Cerebellar cortex (tissue), 1 donor: ENCODE data around the gene NKD2.
"Not testable (repeated sequence)": the region's sequence is repeated elsewhere in the genome, so short reads cannot be mapped to it uniquely, and the experiment has no call there.

ENCODE experiments used
- DNase-seq: peaks from one replicate; pipeline ENCODE4 v3.0.0-alpha.2; 2015; ENCODE audit warnings: low spot score

NKD2 gene, protein sequence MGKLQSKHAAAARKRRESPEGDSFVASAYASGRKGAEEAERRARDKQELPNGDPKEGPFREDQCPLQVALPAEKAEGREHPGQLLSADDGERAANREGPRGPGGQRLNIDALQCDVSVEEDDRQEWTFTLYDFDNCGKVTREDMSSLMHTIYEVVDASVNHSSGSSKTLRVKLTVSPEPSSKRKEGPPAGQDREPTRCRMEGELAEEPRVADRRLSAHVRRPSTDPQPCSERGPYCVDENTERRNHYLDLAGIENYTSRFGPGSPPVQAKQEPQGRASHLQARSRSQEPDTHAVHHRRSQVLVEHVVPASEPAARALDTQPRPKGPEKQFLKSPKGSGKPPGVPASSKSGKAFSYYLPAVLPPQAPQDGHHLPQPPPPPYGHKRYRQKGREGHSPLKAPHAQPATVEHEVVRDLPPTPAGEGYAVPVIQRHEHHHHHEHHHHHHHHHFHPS

DNA sequence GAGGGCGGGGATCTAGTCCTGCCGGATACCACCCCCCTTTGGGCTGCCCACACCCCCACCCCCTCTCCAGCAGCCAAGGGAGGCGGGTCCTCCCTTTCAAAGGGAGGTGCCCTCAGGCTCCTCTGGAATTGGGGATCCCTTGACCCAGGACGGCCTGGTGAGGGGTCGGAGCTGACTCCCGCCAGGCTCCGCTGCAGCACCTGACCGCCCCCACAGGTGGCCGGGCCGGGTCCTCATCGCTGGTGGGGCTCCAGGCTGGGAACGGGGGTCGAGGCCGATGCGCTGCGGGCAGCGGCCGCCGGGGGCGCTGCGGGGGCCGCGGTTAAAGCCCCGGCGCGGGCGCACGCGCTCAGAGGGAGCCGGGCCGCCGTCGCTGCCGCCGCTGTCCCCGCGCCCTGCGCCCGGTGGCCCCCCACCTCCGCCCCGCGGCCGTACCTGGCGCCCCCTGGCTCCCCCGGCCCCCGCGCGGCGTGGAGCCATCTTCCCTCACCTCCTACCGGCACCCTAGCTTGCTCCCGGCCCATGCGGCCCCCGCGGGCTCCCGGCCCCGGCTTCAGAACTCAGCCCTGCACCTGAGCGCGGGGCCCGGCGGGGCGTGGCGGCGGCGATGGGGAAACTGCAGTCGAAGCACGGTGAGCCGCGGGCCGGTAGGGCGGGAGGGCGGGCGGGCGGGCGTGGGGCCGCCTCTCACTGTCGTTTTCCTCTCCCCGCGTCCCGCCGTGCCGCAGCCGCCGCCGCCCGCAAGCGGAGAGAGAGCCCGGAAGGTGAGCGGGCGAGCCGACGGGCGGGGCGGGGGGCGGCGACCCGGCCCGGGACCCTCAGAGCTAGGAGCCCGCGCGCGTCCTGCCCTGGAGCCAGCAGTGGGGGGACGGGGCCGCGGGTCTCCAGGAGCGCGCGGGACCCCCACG is at the start of gene NKD2:
TSS of gene NKD2 (plus strand) at position 352 of the 908 bp plus-strand sequence. CDS start at position 608, 256 bp downstream.
- DNase-seq = no peak

DNA sequence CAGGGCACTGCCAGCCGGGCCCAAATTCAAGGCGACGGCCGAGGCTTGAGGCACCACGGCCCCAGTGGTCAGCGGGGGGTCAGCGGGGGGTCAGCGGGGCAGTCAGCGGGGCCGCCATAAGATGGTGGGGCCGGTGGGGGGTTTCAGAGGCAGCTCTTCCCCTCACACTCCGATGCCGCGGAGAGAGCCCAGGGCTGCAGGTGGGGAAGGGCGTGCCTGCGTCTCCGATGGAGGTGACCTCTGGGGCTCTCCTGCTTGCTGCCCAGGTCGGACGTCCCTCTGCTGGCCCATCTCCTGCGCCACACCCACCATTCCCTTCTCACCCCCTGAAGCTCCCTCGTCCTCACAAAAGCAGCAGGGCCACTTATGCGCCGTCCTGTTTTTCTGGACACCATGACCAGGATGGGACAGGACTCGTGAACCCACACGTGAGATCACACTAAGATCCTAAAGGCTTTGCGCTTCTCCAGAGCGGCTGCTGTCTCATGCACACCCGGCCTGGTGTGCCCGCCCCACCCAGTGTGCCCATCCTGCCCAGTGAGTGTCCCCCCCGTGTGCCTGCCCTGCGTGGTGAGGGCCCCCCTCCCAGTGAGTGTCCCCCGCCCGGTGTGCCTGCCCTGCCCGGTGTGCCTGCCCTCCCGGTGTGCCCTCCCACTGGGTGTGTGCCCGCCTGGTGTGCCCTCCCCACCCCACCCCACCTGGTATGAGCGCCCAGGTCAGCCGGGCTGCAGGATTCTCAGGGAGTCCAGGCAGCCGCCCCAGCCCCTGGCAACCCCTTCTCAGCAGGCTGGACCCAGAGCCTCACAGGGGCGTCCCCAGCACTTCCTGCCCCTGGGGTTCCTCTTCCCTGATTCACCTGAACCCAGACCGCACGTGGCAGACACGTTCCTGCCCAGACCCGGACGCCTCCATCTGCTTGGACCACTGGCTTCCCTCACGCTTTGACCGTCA is 48.7 kb upstream of the NKD2 start:
- DNase-seq = no peak

DNA sequence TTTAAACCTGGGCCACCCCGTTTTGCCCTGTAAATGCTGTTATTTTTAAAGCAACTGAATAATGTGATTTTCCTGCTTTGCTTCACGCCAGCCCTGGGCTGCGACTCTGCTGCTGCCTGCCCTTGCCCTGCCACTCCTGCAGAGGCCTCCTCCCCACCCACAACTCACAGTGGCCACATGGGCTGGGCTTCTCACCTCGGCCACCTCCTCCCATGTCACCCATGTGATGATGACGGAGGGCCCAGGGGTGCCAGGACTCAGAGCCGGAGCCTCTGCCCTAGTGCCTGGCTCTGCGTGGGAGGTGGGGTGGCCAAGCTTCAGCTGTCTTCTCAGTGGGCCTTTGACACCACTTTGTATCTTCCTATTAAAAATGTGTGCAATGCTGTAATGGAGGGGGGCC is 48.1 kb upstream of the NKD2 start:
- no peak for DNase-seq

DNA sequence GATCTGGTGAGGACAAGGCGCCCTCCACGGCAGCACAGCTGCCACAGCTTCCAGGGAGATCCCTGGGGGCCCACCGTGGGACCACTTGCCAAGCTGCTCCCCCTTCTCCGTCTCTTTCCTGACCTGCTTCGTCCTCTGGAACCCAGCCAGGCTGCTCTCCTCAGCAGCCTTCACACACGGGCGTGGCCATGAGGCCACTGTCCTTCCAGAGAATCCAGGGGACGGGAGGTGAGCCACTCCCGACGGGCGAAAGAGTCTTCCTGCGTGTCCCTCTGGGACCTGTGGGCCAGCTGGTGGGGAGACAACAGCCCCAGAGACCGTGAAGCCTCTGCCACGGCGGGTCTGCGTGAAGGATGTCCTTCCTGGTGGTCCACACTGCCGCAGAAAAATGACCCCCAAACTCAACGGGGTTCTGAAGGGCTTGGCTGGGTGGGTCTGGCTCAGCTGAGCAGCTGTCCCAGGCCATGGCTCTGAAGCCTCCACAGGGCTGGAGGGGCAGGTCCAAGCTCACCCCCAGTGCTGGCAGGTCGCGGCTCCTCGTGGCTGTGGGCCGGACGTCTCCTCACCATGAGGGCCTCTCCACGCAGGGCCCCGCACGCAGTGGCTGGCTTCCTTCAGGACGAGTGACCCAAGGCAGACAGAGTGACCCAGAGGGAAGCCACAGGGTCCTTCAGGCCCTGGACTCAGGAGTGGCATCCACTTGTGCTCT is 47.4 kb upstream of the NKD2 start:
- no peak for DNase-seq

DNA sequence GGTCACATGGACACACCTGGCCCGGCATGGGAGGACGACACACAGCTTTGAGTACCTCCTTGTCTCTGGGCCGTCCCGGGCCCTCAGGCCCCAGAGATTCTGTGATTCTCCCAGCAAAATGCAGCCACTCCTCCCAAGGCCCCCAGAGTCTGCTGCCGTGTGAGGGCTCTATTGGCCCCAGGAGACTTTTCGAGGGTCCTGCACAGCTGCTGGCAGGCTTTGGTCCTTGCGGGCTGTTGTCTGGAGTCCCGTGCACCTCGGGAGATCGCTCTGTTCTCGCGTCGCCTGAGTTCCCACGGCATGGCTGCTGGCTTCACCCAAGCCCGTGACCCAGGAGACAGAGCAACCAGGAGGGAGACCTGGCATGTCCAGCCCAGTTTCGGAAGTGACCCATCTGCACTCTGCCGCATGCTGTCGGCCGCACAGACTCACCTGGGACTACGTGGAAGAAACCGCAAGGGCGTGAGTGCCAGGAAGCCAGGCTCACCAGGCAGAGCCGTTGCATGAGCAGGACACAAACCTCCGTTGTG is 46.8 kb upstream of the NKD2 start:
- no peak for DNase-seq

DNA sequence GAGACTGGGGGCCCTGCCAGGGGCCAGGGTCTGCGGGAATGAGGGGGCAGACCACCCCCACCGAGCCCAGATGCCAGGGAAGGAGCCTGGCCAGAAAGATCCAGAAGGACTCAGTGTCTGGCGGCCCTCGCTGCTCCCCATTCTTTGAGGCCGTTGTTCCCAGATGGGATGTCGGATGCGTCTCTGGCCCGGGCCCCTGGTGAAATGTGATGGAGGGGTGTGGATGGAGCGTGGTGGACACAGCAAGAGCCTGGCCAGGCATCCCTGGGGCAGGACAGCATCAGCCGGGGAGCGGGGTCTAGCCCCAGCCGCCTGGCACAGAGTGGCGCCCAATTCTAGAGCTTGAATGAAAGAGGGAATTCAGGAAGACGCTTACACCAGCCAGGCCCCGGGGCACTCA is 46.2 kb upstream of the NKD2 start:
- DNase-seq = no peak

DNA sequence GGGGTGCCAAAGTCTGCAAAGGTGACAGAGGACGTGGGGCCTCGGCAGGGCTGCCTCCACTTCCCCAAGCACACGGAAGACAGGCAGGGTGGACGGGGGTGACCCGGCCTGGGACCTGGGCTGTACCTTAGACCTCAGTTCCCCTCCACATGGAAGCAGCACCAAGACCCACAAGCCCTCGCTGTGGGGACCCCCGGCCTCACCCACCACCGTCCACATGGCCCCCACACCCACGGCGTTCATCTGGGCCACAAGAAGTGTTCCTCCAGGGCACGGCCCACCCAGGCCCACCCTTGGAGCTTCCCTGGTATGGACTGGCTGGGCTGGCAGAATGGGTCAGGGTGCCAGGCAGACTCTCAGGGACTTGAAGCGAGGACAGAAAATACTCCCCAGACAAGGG is 45.8 kb upstream of the NKD2 start:
- no peak for DNase-seq

DNA sequence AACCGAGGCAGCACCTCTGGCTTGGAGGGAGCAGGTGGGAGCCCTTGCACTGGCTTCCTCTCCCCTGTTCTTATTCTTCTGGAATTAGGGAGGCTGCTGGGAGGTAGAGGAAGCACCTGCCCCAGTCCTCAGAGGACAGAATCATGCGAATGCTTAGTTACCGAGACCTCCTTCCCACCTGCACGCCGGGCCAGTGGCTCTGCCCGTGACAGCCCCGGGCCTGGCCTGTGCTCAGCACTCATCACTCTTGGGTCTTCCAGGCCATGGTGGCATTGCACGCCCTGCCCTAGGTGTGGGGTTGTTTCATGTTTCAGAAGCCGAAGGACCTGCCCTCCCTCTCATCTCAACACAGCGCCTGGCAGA is 45.3 kb upstream of the NKD2 start:
- DNase-seq = no peak

DNA sequence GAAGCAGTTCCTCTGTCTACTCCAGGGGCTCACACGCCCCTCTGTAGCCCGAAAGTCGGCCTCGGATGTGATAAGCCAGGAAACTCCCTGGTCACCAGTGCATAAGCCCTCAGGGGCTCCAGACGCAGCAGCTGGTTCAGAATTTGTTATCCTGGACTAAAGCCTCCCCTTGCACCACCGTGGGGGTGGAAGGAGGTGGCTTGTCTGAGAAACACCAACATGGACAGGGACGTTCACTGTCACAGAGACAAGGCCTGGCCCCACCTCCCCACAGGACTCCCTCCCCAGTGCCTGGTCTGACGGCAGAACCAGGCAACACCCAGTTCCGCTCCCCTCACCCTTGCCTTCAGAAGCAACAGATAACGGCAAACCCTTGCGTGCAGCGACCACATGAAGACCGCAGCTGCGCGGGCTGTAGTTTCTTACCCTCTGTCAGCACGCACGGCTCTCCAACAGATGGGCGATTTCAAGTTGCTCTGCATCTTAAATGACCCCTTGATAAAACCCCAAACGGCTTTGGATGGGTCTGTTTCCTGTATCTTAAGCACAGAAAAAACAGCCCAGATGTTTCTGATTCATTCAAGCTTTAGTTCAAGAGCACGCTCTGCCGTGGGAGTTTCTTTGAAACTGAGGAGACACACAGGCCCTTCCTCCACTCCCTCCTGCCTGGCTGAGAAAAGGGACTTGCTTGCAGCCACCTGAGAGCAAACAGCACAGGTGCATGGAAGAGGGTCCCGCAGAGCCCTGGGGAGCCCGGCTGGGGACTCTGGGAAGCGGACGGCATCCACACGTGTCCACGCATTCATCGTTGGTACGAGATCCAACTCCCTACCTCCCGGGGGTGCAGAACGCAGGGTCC is 44.7 kb upstream of the NKD2 start:
- no peak for DNase-seq

DNA sequence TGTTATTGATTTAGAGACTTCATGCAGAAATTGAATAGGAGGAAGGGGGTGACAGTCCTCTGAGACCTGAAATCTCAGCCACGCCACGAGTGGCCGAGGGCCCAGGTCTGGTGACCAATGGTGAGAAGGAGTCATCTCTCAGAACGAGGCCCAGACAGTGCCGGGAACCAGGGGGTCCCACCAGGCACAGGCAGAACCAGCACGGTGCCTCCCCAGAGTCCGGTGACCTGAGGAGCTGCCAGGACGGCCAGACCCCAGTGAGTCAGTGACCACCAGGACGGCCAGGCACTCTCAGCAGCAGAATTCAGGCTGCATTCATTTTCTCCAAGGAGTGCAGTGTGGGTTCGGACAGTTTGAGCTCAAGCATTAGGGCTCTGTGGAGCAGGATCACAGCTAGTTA is 43.8 kb upstream of the NKD2 start:
- no peak for DNase-seq

DNA sequence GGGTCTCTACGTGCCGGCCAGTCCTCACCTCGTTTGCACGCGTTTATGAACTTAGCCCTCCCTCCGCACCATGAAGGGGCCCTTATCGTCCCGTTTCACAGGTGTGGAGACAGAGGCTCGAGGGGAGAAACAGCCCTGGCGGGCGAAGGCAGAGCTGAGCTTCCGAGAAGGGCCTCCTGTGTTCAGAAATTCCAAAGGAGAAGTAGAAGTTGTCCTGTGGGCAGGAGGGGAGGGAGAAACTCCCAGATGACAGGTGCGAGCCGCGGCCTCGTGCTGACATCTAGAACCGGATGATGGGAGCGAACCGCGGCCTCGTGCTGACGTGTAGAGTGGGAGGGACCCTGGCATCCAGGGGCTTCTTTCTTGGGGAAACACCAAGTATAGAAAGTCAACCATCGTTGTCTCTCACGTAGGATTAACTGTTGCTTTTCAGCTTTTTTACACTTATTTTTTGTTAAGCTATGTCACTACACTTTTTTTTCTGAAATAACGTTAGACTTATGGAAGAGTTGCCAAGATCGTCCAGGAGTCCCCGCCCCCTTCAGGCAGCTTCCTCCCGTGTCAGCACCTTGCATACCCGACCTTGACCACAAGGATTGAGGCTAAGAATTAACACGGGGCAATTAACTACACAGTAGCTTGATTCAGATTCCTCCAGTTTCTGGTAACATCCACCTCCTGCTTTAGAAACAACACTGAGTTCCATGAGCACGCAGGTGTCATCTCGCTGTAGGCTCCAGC is 42.8 kb upstream of the NKD2 start:
- DNase-seq = no peak

DNA sequence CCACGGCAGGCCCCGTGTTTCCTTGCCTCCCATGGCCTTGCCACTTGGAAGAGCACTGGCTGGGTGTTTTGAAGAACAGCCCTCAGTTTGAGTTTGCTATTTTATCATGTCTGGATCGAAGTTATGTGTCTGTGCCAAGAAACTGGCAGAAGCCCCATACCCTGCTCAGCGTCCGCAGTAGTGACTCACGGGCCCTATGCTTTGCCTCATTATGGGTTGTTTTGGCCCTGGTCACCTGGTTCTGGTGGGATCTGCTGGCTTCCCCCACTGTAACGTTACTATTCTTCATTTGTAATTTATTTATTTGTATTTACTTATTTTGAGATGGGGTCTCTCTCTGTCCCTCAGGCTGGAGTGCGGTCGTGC is 42.3 kb upstream of the NKD2 start:
- no peak for DNase-seq

DNA sequence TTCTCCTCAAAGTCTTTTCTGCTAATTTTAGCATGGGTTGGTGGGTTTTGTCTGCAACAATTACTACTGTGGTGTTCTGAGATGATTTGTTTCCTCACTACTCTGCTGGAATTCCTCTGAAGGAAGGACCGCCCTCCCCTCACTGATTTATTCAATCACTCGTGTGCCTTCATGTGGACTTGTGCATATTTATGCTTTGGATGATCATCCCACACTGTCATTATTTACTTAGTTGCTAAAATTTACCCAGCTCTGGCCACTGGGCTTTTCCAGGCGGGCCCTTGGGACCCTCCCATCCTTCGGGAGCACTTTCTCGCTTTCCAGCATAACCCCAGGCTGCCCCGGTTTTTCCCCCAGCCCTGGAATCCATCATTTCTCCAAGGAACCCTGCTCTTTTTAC is 41.7 kb upstream of the NKD2 start:
- no peak for DNase-seq

DNA sequence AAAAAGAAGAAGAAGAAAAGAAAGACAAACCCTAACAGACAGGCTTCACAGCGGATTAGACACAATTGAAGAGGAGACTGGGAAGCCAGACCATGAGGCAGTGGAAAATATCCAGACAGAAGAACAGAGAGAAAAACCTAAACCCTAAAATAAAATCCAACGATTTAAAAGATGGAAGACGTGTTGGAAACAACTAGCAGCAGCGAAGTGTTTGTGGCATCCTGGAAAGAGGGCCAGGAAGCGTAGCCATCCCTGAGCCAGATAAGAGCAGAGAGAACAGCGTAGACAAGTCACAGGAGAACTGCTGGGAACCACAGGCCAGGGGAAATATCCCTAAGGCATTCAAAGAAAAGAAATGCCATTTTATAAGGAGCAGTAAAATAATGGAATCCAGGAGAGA is 39.7 kb upstream of the NKD2 start:
- no peak for DNase-seq

DNA sequence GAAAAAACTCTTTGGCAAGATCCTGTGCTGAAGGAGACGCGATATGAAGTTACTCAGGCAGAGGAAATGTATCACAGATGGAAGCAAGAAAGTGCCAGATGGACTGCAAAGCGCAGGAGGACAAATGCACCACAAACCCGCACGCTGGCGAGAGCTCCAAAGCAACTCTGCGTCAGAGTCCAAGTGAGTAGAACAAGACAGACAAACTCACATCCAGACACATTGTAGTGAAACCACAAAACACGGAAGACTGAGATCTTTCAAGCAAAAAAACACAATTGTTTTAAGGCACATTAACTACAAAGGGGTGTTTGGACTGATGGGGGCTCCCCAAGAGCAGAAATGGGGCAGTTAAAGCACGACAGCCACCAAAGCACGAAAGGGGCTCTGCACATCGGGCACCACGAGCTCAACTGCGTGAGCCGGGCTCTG is 39.2 kb upstream of the NKD2 start:
- peak; percentile 57 for DNase-seq

DNA sequence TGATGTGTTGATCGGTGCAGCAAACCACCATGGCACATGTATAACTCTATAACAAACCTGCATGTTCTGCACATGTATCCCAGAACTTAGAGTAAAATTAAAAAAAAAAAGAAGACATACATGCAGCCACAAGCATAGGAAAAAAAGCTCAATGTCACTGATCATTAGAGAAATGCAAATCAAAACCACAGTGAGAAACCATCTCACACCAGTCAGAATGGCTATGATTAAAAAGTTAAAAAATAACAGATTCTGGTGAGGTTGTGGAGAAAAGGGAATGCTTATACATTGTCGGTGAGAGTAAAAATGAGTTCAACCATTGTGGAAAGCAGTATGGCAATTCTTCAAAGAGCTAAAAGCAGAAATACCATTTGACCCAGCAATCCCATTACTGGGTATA is 36.0 kb upstream of the NKD2 start:
- DNase-seq = not testable (repeated sequence)

DNA sequence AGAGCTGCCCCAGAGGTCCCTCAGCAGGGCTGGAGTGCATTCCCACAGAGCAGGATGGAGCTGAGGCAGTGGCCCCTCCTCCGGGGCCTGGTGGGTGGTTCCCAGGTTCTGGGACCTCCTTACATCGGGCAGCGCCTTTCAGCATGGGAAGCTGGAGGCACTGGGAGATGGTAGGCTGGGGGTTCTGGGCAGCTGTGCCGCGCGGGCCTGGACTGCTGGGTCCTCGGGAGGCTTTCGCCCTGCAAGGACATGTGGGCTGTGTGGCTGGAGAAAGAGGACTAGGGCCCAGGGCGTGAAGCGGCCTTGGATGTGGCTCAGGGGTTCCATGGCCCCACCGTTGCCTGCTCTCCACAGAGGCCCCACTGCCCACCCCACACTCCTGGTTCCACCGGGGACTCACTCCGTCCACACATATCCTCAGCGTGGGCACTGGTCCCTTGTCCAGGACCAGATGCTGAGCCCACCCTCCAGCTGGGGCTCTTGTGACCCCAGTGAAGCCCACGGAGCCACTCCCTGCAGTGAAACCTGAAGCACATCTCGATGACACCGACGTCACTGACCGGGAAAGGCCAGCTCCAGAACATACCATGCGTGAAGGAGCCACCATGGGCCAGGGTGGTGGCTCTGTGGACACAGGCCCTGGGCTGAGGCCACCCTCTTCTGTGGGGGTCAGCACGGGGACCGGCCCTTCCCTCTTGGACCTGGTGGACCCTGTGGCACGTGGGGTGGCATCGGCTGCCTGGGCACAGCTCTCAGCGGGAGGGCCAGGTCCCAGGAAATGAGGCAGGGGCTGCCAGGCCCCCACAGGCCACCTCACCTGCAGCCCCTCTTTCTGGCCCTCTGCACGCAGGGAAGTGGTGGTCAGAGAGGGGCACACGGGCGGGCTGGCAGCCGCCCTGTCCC is 31.5 kb upstream of the NKD2 start:
- DNase-seq = no peak

DNA sequence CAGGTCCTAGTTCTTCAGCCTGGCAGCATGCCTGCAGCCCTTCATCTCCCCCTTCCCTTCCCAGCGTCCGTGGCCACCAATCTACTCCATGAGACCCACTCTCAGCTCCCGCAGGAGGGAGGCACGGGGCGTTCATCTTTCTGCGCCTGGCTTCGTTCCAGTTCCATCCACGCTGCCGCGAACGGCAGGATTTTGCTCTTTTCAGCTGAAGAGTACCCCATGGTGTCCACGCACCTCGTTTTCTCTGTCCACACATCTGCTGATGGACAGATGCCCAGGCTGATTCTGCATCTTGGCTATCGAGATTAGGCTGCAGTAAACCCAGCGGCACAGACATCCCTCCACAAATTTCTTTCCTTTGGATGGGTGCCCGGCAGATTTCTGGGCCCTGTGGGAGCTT is 30.5 kb upstream of the NKD2 start:
- DNase-seq = no peak
